HL-60/S4 treated with phorbol 12-myristate 13-acetate at 8.2 ng/mL for 4 days and 3 days (cell line): Measurements from ENCODE around the gene LAMB3.

Experiments
- in situ Hi-C: fragments of 300-500 bp; cut with MboI; formaldehyde crosslinking; loops from 2 replicates; pipeline ENCODE4 v1.15.0; 2022; ENCODE audit warnings: low sequenced_read_pairs

The LAMB3 gene

GRCh38 chr1:209634005-209634737 lies 18.1 kb downstream of the LAMB3 start:
- in situ Hi-C loops: no loop called here

GRCh38 chr1:209633335-209633997 lies 18.8 kb downstream of the LAMB3 start:
- in situ Hi-C loops: no loop called here

GRCh38 chr1:209630383-209631225 lies 21.6 kb downstream of the LAMB3 start:
- in situ Hi-C loops: no loop called here

GRCh38 chr1:209629621-209630382 lies 22.4 kb downstream of the LAMB3 start:
- in situ Hi-C loops: no loop called here

GRCh38 chr1:209628618-209629299 lies 23.5 kb downstream of the LAMB3 start:
- in situ Hi-C loops: no loop called here

- in situ Hi-C loops: no loop called here
These were observed 24.5 kb downstream of the LAMB3 start for GRCh38 chr1:209627732-209628196.

- in situ Hi-C loops: no loop called here
These were observed 25.0 kb downstream of the LAMB3 start for GRCh38 chr1:209627027-209627731.

- in situ Hi-C loops: no loop called here
These were observed 25.7 kb downstream of the LAMB3 start for GRCh38 chr1:209626346-209627026.

GRCh38 chr1:209625791-209626285 lies 26.4 kb downstream of the LAMB3 start:
- in situ Hi-C loops: no loop called here

- in situ Hi-C loops: no loop called here
These were observed 27.4 kb downstream of the LAMB3 start for GRCh38 chr1:209624558-209625549.

- in situ Hi-C loops: no loop called here
These were observed 29.1 kb downstream of the LAMB3 start for GRCh38 chr1:209622841-209623829.

GRCh38 chr1:209621741-209622655 lies 30.2 kb downstream of the LAMB3 start:
- in situ Hi-C loops: no loop called here

GRCh38 chr1:209621286-209621685 lies 30.9 kb downstream of the LAMB3 start:
- in situ Hi-C loops: no loop called here

GRCh38 chr1:209620487-209620884 lies 31.7 kb downstream of the LAMB3 start:
- in situ Hi-C loops: no loop called here

- in situ Hi-C loops: no loop called here
These were observed 32.3 kb downstream of the LAMB3 start for GRCh38 chr1:209619696-209620486.
